CD14-positive monocyte (primary cell): ENCODE measurements around the gene IFFO2. TPM values are rescaled to one million over a fixed set of nuclear protein-coding genes. Genes with fewer than 3 reads are reported as not detected.
A peak's percentile ranks its signal among the peaks of the same experiment; 100 is the strongest.

ENCODE experiments used
- DNase-seq, 3 donors: peaks; one replicate each; pipeline ENCODE4 v3.0.0-alpha.2; 2011 to 2022
- H2AFZ ChIP-seq: 2 replicates; pipeline ENCODE4 v1.6.0; 2012; ENCODE audit warnings: mild to moderate bottlenecking, low read depth, low read length, inconsistent platforms; ENCODE audit not compliant: insufficient read depth, poor library complexity, severe bottlenecking
- H3K27ac ChIP-seq, 2 donors: 1 replicate in 1 of 2; 2 replicates in 1 of 2; pipeline ENCODE4 v1.5.1; 2012 to 2013; ENCODE audit warnings: low read length in 2 of 2, control low read depth in 1 of 2, inconsistent platforms in 1 of 2, low read depth in 1 of 2, mild to moderate bottlenecking in 1 of 2
- H3K27me3 ChIP-seq, 2 donors: one replicate each; pipeline versions ENCODE4 v1.6.0 to v1.6.1; 2011 to 2013; ENCODE audit warnings: low read length in 2 of 2; ENCODE audit not compliant: control insufficient read depth in 2 of 2, insufficient read depth in 2 of 2
- H3K36me3 ChIP-seq, 2 donors: replicated peaks in 1 of 2; 1 replicate in 1 of 2; 2 replicates in 1 of 2; pipeline versions ENCODE4 v1.5.1 to v1.6.1; 2012 to 2013; ENCODE audit warnings: low read length in 2 of 2, control low read depth in 1 of 2, inconsistent platforms in 1 of 2, mild to moderate bottlenecking in 1 of 2; ENCODE audit not compliant: insufficient read depth in 2 of 2, control insufficient read depth in 1 of 2
- H3K4me1 ChIP-seq, 2 donors: 1 replicate in 1 of 2; 2 replicates in 1 of 2; pipeline versions ENCODE4 v1.5.1 to v1.6.1; 2012 to 2013; ENCODE audit warnings: low read length in 2 of 2, control low read depth in 1 of 2, inconsistent platforms in 1 of 2, mild to moderate bottlenecking in 1 of 2, moderate library complexity in 1 of 2; ENCODE audit not compliant: insufficient read depth in 2 of 2, control insufficient read depth in 1 of 2
- H3K4me2 ChIP-seq: replicated peaks from 2 replicates; pipeline ENCODE3; 2012; ENCODE audit warnings: low read length, moderate library complexity, mild to moderate bottlenecking; ENCODE audit not compliant: poor library complexity, severe bottlenecking; ENCODE audit errors: extremely low read depth
- H3K4me3 ChIP-seq, 3 experiments: fragments of 200-600 bp in 1 of 3; sonication (generic) in 1 of 3; replicated peaks in 1 of 3; 1 replicate in 2 of 3; 2 replicates in 1 of 3; pipeline ENCODE4 v1.5.1; 2011 to 2013; ENCODE audit warnings: low read length in 3 of 3, mild to moderate bottlenecking in 3 of 3, control low read depth in 2 of 3, low read depth in 2 of 3, inconsistent platforms in 1 of 3, moderate library complexity in 1 of 3
- H3K79me2 ChIP-seq: 2 replicates; pipeline ENCODE4 v1.6.0; 2012; ENCODE audit warnings: mild to moderate bottlenecking, control low read depth, inconsistent platforms, low read length, moderate library complexity; ENCODE audit not compliant: insufficient read depth
- H3K9ac ChIP-seq: 2 replicates; pipeline ENCODE4 v1.6.0; 2017; ENCODE audit warnings: low read length, mild to moderate bottlenecking; ENCODE audit not compliant: insufficient read depth, poor library complexity, severe bottlenecking
- H3K9me3 ChIP-seq, 2 donors: replicated peaks in 1 of 2; 1 replicate in 1 of 2; 2 replicates in 1 of 2; pipeline versions ENCODE4 v1.5.1 to v1.6.1; 2012 to 2013; ENCODE audit warnings: low read length in 2 of 2, control low read depth in 1 of 2; ENCODE audit not compliant: control insufficient read depth in 1 of 2, insufficient read depth in 1 of 2
- H4K20me1 ChIP-seq: 2 replicates; pipeline ENCODE4 v1.6.0; 2012; ENCODE audit warnings: mild to moderate bottlenecking, low read length, control low read depth, moderate library complexity; ENCODE audit not compliant: insufficient read depth
- H3K27ac Mint-ChIP-seq, 7 donors: one replicate each; pipeline ENCODE4 v1.8.0; 2020; ENCODE audit warnings: mild to moderate bottlenecking in 7 of 7, mixed read lengths in 7 of 7, moderate library complexity in 6 of 7, inconsistent platforms in 2 of 7
- H3K27me3 Mint-ChIP-seq, 3 donors: one replicate each; pipeline ENCODE4 v1.8.0; 2021 to 2022; ENCODE audit warnings: low read depth in 3 of 3, mild to moderate bottlenecking in 3 of 3, mixed read lengths in 3 of 3, moderate library complexity in 3 of 3, inconsistent platforms in 1 of 3
- H3K36me3 Mint-ChIP-seq, 2 donors: one replicate each; pipeline ENCODE4 v1.8.0; 2020; ENCODE audit warnings: mixed read lengths in 2 of 2, inconsistent platforms in 1 of 2, mild to moderate bottlenecking in 1 of 2
- H3K4me1 Mint-ChIP-seq: one replicate; pipeline ENCODE4 v1.8.0; 2020; ENCODE audit warnings: mild to moderate bottlenecking, mixed read lengths
- H3K4me3 Mint-ChIP-seq, 2 donors: one replicate each; pipeline ENCODE4 v1.8.0; 2020; ENCODE audit warnings: mild to moderate bottlenecking in 2 of 2, mixed read lengths in 2 of 2, moderate library complexity in 1 of 2
- H3K9me3 Mint-ChIP-seq, 7 donors: one replicate each; pipeline ENCODE4 v1.8.0; 2020 to 2022; ENCODE audit warnings: mixed read lengths in 7 of 7, mild to moderate bottlenecking in 6 of 7, moderate library complexity in 6 of 7, inconsistent platforms in 2 of 7
- CTCF ChIP-seq: fragments of 200-600 bp; IDR thresholded peaks from one replicate; pipeline ENCODE4 v1.8.0; 2022; ENCODE audit warnings: antibody characterized with exemption, mild to moderate bottlenecking
- WGBS: methylation state at CpG from one replicate; pipeline ENCODE4 v1.1.5; 2013; ENCODE audit warnings: missing lambda C conversion rate; ENCODE audit not compliant: insufficient coverage; 5-methylcytosine and 5-hydroxymethylcytosine counted together
- intact Hi-C, 2 donors: fragments of 100-400 bp; cut with micrococcal nuclease; formaldehyde crosslinking; loops; one replicate each; pipeline versions ENCODE4 v1.15.0 to v1.15.1; 2023
- polyA plus RNA-seq, 3 donors: library from polyadenylated mRNA; depleted of rRNA in 1 of 3; unstranded in 2 of 3; stranded (reverse) in 1 of 3; fragments of 300-500 nt in 2 of 3; fragments of >200 nt in 1 of 3; fragmentation: Illumina TruSeq in 2 of 3; gene quantifications; 1 replicate in 2 of 3; 2 replicates in 1 of 3; pipeline ENCODE4 v1.2.3, GENCODE V29; 2012 to 2021

The IFFO2 gene
- polyA plus RNA-seq, 3 donors = 0.78 to 17.5 (median 0.94) TPM

DNA sequence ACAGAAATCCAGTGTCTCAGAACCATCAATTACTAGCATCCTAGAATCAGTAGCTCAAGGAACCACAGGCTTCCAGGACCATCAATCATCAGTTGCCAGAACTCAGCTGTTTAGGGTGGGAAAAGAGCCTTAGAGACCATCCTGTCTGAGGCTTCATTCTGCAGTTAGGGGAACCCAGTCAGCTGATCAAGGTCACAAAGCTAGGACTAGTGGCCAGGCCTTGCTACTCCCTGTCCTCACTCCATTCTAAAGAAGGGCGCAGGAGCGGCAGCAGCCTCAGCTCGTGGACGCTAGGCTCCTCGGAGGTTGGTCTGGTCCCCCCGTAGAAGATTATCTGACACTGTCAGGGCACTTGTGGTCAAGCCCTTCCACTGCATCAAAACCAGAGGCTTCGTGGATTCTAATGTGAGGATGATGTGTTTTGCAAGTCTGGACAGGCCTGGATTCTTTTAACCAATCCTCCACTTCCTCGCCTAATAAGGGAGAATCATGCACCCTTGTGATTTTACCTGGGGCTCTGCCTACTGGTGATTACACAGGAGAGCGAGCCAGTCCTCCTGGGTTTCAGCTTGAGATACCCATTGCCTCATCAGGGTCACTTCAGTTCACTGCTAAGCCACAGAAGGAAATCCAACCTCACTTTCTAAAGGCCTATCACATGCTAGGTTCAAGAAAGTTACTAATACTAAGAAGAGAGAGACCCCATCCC, 41.7 kb upstream of the IFFO2 start:
- H3K27ac ChIP-seq = no peak overlapping the region
- Mint-ChIP-seq H3K9me3 (peaks cover 9 to 21% (median 15%) of the 10 kb centered on the region in 7 donors), H3K4me3 (no peak overlapping the region), H3K36me3 (no peaks in the 10 kb centered on the region), H3K27me3 (peaks cover 8 to 11% (median 9%) of the 10 kb centered on the region in 3 donors), H3K4me1 (no peaks in the 10 kb centered on the region), H3K27ac (peak overlapping the region in 1 of 7 donors; percentile 38)
- no peaks in the 10 kb centered on the region for H3K4me1 ChIP-seq
- no peaks in the 10 kb centered on the region for H4K20me1 ChIP-seq
- H2AFZ ChIP-seq = no peak overlapping the region
- no peak overlapping the region for H3K4me3 ChIP-seq
- peaks cover 4 to 6% of the 10 kb centered on the region in 2 donors for H3K9me3 ChIP-seq
- H3K79me2 ChIP-seq = no peaks in the 10 kb centered on the region
- no peak for TF ChIP-seq CTCF
- DNase-seq = no peak
- no peaks in the 10 kb centered on the region for H3K27me3 ChIP-seq
- no peaks in the 10 kb centered on the region for H3K36me3 ChIP-seq
- H3K4me2 ChIP-seq = no peak overlapping the region
- H3K9ac ChIP-seq = no peak overlapping the region
- intact Hi-C loops = no loop called here
- WGBS = 98% methylated on average over 5 of the region's 9 CpGs

DNA sequence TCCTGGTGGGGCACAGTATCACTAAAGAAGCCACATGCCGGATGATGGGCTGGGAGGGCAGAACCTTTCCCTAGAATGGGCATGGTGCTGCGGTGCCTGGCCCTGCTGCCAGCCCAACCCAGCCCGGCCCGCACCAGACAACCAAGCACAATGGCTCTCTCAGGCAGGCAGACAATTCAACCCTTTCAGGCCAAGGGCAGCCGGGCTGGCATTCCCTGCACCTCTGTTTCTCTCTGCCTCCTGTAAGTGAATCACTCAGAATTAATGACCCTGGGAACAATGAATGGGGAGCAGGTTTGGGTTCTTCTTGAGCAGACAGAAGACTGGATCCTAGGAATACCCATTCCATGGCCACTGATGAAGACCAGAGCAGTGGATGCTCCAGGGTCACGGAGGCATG, 41.0 kb upstream of the IFFO2 start:
- intact Hi-C loops = no loop called here
- TF ChIP-seq CTCF = no peak
- H3K27me3 ChIP-seq = no peaks in the 10 kb centered on the region
- H3K9me3 Mint-ChIP-seq = peaks cover 9 to 20% (median 15%) of the 10 kb centered on the region in 7 donors
- no peak overlapping the region for H3K27ac Mint-ChIP-seq
- H3K9ac ChIP-seq = no peak overlapping the region
- no peak overlapping the region for H3K27ac ChIP-seq
- no peaks in the 10 kb centered on the region for H3K36me3 Mint-ChIP-seq
- DNase-seq = no peak
- no peaks in the 10 kb centered on the region for H3K4me1 Mint-ChIP-seq
- WGBS = 97% methylated on average over 6 of the region's 6 CpGs
- no peaks in the 10 kb centered on the region for H3K4me1 ChIP-seq
- peaks cover 8 to 15% (median 11%) of the 10 kb centered on the region in 3 donors for H3K27me3 Mint-ChIP-seq
- no peak overlapping the region for H2AFZ ChIP-seq
- no peak overlapping the region for H3K4me2 ChIP-seq
- H3K79me2 ChIP-seq = no peaks in the 10 kb centered on the region
- H4K20me1 ChIP-seq = no peaks in the 10 kb centered on the region
- H3K4me3 ChIP-seq = no peak overlapping the region
- H3K9me3 ChIP-seq = peaks cover 4 to 6% of the 10 kb centered on the region in 2 donors
- no peaks in the 10 kb centered on the region for H3K36me3 ChIP-seq
- H3K4me3 Mint-ChIP-seq = no peak overlapping the region
